GM21717 (cell line): Measurements from ENCODE around the gene DLGAP3.

Source experiments
- ATAC-seq: cut with Tn5 transposase; IDR thresholded peaks from one replicate; pipeline ENCODE4 v1.9.1; 2021; ENCODE audit warnings: mild to moderate bottlenecking, moderate library complexity; ENCODE audit not compliant: unreplicated experiment

DLGAP3 gene

DNA sequence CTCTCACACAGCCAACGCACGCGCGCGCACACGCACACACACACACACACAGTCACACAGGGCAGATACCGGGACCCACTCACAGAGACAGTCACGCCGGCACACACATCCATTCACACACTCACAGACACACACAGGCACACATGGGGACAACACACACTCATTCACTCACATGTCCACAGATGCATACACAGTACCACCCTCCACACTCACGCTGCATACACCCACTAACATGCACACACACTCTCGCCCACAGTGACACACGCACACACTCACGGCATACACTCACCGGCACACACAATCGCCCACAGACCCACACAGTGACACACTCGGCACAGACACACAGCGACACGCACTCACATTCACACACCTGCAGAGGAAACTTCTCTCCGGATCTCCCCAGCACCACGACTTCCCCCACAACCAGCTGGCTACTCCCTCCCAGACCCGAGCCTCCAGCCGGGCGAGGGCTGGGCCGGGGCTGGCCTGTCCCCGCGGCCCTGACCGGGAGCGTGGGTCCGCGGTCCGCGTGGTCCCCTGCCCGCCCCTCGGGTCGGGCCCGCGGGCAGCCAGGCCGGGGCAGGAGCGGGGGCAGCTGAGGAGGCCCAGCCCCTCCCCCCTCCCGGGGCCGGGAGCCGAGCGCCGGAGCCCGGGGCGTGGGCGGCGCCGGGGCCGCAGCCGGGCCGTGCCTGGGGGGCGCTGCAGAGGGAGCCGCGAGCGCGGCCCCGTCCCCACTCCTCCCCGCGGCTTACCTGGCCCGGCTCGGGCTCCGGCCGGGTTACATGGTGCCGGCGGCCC lies 552 bp downstream of the DLGAP3 start:
- no peak for ATAC-seq

DNA sequence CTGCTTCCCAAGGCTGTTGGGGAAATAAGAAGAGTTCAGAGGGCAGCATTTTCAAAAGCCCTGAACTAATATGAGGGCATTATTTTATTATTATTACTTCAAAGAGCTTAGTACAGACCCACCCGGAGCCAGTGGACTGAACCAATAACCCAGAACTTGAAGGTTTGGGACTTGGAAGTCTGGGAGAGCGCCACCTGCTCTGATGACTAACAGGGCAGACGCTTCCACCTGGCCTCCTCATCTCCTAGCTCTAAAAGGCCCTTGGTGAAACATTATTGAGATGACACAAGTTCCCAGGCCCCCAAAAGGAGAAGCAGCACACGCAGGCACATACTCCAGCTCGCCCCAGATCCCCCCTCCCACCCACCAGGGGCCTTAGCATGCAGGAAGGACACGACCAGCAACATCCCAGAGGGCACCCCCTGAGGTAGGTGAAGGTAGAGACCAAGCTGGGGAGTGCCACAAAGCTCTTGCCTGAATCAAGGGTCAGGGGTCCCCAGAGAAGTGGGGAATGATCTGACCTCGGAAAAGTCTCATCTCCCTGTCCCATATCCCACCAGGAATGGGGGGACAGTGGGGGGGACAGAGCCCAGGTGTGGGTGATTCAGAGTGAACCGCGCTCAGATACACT lies 1.3 kb downstream of the DLGAP3 start:
- ATAC-seq = no peak

DNA sequence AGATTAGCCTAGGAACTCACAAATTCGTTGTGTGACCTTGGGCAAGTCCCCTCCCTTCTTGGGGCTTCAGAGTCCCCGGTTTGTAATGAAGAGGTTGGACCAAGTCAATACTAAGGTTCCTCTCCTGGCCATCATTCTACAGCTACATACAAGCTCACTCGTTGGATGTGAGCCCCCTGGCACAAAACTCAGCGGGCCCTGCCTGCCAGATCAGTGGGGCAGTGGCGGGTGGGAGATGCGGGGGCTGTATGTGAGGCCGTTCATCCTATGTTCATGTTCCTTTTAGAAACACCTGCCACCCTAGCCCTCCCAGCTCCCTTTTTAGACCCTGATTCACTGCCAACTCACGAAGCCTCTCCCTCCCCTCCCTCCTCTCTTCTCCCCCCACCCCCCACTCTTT lies 2.1 kb downstream of the DLGAP3 start:
- no peak for ATAC-seq

DNA sequence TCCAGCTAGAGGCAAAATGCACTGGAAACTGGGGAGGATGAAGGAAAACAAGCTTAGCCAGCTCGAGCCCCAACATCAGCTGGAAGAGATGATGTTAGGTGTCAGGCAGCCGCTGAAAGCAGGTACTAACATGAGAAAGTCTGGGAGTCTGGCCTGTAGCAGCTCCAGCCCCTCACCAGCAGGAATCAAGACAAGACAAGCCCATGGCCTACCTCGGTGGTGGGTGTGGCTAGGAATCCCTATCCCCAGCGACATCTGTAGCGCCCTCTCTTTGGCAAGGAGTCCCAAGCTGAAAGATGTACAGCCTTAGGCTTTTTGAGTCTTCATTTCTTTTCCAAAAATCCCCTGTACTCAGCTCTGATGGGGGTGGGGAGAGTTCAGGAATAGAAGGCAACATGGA lies 2.6 kb downstream of the DLGAP3 start:
- ATAC-seq = no peak

DNA sequence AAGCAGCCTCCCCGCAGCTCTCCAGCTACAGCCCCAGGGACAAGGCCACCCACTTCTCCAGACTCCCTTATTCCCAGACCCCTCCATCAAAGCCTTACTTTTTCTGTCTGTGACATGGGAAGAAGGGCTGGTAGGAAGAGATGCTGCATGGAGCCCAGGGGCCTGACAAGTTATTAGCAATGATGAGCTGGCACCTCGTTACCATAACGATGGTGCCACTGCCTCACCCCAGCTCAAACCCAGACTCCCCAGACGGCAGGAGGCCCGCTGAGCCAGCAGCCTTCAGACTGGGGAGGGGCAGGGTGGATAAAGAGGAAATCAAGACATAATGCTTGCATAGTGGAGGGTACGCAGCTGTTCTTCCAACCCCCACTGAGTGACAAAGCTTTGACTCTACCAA lies 3.3 kb downstream of the DLGAP3 start:
- no peak for ATAC-seq

DNA sequence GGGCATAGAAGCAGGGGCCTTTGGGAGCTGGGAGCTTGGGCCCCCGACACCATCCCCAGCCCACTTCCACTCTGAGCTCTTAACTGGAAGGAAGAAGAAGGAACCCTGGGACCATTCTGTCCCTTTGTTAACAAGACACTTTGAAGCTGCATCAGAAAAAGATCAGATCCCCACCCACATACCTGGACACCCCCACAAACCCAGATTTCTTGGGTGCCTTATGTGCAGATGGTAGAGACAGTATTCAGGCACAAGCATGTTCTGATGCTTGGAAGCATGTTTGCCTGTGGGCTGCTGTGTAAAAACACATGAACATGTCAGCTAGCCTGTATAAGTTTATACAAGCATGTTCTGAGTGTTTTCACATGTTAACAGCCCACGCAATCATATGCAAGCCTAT lies 3.7 kb downstream of the DLGAP3 start:
- no peak for ATAC-seq

DNA sequence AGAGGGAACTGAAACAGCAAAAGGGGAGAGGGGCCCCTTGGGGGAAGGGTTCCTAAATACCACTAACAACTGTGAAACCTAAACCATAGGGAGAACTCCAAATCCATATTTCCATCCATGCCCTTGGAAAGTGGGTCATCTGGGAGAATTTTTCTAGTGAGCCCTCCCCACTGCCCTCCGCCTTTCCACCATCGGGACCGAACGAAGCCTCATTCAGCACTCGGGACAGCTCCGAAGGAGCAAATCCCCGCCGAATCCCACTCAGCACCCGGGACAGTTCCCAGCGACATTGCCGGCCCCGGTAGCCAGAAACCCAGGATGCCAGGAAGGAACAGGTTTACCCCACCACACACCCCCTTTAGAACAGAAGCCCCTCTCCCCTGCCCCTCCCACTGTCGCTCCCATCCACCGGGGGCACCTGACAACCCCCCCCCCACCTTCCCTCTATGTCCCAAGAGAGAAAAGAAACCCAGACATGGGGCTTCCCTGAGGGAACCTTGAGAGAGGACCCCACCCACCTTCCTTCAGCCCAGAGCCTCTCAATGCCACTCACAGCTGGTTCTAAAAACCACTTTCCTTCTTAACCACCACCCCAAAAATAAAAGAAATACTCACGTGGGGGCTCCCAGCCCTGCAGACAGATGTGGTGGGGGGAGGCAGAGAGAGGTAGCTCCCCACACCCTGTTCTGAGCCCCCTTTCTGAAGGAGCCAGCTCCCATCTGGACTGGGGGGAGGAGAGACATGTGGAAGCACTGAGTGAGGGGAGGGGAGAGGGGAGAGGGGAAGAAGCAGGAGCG lies 4.5 kb downstream of the DLGAP3 start:
- ATAC-seq = no peak

DNA sequence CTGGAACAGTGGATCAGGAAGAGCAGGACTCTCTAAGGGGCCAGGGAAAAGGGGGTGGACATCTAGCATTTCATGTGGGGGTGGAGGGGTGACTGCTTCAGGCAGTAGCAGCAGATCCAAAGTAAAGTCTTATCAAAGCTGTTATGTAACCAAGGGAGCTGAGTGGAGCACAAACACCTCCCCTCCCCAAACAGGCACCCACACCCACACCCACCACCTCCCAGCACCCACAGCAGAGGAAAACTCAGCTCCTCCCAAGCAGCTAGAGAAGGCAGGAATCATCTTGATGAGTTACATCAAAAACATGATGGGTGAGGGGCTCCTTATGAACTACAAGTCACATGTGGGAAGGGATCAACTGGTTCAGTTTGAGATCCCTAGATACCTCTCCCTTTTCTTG lies 6.0 kb downstream of the DLGAP3 start:
- ATAC-seq = no peak

DNA sequence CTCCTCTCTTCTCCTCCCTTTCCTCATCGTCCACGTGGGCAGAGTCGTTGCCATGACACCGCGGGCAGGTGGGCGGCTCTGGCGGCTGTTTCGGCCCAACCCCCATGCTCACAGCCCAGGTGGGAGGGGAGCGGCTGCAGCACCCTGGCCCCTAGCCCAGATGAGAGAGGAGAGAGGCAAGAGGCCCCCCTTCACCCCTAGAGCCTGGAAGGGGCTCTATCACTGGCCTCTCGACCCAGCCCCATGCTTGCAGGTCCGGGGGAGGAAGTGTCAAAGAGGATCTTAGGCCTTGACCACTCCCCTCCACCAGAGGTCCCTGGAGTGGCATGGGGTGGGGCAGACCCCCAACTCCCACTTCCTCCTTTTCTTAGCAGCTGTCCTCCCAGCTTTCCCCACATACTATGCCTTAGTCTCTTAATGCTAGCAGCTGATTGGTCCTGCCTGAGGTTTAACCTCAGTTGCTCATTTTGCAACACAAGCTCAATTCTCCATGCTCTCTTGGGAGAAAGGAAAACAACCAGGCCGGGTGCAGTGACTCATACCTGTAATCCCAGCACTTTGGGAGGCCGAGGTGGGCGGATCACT lies 10.4 kb downstream of the DLGAP3 start:
- no peak for ATAC-seq

DNA sequence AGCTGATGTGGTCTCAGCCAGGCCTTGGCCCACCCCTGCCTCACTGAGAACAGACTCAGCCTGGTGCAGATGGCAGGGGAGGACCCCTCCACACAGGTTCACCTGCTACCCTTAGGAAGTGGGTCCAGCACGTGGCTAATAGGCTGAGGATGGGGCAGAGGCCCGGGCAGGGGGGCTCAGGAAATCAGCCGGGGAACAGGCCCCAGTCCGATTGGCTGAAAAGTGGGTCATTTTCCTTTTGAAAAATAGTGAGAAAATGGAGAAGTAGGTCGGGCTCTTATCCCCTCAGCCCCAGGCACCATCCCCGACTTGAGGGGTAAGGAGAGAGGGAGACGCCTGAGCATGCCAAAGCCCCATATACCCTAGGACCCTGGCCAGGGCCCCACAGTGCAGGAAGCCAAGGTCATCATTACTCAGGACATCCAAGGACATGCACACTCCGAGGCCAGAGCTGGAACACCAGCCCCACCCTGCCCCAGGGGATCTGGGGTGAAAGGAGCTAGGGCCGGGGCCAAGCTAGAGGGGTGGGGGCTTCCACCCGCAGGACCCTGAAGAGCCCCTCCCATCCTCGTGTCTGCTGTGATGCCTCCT lies 11.0 kb downstream of the DLGAP3 start:
- no peak for ATAC-seq

DNA sequence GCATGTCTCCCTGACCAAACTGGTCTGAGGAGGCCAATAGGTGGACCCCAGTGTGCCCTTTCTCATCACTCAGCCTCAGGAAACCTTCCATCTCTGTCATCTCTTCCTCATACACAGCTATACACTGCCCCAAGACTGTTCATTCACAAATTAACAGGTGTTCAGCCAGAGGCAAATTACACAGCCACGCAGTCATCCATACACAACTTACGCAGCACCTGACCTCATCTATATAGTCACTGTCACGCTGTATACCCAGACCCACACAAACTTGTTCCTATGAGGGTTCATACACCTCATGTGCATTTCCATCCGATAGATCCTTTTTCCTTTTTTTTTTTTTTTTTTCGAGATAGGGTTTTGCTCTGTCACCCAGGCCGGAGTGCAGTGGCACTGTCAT lies 12.4 kb downstream of the DLGAP3 start:
- ATAC-seq = no peak

DNA sequence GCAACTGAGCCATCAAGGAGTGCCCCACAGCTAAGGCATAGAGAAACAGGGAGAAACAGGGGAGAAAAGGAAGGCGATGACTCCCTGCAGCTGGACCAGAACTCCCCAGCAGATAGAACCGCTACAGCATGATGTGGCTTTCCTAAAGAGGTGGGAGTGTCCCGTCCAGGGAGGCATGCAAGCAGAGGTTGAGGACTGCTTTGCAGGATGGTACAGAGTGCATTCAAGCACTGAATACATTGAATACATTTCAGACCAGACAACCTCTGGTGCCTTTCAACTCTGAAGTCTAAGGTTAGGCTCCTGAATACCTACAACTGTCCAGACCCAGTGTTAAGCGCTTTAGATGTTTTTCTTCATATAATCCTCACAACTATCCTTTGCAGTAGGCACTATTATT lies 13.3 kb downstream of the DLGAP3 start:
- ATAC-seq = no peak

DNA sequence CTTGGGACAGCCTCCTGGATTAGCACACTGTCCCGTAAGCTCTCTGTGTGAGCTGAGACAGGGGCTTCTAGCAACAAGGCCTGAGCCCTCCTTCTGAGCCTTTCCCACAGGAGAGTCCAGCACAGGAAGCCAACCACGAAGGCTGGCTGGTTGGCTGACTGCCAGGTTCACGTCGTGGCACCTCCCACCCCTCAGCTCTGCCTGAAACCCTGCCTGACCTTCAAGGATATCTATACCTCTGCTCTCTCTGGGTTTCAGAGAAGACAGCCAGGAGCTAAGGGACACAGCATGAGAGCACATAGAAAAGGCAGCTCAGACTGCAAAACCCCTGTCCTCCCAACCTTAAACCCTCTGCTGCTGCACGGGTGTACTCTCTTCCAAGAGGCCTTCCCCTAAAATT lies 13.9 kb downstream of the DLGAP3 start:
- no peak for ATAC-seq

DNA sequence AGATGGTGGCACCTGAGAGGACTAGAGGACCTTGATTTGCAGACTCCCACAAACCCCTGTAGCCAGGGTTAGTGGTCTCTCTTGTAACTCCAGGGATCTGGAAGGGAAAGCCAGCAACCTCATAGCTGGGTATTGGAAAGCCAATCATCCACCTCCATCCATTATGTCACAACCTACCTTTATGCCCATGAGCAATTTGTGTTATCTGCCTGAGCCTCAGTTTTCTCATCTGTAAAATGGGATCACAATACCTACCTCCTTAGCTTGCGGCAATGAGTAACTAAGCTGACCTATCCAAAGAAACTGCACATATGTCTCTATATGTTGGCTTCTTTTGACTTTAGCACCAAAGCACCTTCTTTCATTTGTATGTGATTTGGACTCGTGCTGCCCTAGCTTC lies 14.5 kb downstream of the DLGAP3 start:
- ATAC-seq = no peak

DNA sequence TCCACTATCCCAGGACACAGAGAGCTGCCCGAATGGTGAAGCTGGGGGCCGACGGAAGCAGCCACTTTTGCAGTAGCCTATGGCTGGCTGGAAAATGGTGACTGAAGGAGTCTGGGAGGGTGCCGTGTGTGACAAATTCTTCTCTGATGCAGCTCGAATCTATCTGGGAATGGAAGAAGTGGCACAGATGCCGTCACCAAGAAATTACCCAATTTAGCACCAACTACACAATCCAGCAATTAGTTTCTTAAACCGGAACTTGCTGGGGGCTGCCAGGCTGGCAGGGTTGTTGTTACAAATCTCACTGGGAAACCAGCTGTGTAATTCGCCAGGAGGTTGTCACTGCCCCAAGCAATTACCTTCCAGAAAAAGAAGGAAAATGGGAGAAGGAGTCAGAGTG lies 18.0 kb downstream of the DLGAP3 start:
- no peak for ATAC-seq

DNA sequence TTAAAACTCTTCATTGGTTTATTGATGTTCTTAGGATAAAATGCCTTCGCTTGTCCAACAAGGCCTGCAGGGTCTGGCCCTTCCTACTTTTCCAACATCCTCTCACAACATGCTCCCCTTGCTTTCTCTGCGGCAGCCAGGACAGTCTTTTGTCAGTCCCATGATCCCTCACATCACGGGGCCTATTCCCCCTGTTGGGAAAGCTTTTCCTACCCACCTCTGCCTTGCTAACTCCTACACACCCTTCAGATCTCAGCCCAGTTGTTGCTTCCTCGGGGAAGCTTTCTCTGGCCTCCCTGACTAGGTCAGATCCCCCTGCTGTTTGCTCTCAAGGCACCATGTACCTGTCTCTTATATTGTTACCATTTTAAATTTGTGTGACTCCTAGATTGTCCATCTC lies 19.0 kb downstream of the DLGAP3 start:
- no peak for ATAC-seq

DNA sequence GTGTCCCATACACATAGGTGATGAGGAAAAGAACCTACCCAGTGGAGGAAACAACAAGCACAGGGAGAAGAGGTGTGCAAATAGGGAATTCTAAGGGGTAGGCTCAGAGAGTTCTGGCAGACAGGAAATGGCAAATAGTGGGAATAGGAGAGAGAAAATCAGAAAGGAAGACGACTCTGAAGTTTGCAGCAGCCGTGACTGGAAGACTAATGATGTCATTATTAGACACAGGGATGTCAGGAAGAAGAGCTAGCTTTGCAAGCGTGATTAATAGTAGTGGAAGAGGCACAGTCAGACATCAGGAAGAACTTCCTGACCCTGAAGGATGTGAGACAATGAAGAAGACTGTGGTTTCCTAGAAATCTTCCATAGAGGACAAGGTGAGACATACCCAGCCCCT lies 21.1 kb downstream of the DLGAP3 start:
- no peak for ATAC-seq

DNA sequence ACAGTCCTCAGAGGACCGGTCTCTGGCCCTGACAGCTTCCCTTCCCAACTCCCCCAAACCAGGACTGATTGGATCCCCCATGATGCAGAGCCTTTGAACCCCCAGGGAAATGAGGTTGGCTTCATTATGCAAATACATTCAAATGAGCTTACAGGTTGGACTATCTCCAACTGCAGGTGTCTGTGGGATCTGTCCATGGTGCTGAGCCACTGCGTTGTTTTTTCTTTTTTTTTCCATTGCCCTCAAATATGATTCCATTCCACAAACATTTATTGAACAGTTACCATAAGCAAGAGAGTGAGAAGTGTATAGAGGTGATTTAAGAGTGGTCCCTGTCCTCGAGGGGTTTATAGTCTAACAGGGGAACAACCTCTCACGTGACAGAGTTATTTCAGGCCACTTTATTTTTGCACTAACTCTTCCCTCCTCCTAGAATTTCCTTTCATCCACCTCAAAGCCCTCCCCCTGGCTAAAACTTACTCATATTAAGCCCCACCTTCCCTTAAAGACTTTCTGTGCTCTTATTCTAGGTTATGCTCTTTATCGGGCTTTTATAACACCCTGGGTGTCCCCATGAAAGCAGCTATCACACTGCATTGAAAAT lies 21.9 kb downstream of the DLGAP3 start:
- no peak for ATAC-seq

DNA sequence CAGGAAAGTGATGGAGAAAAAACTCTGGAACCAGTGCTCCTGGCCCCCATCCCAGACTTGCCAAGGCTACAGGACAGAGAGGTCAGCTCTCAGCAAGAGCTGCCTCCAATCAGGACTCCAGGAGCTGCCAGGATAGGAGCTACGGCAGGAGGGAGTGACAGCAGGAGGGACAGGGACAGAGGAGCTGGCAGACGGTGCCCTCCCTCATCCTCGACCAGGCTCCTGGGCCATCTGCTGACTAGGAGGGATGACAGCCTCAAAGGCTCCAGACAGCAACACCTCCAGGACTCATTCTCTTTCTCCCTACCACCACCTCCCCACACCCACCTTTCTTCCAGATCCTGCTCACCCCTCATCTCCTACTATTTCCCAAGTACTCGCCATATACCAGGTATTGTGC lies 22.7 kb downstream of the DLGAP3 start:
- ATAC-seq = no peak

DNA sequence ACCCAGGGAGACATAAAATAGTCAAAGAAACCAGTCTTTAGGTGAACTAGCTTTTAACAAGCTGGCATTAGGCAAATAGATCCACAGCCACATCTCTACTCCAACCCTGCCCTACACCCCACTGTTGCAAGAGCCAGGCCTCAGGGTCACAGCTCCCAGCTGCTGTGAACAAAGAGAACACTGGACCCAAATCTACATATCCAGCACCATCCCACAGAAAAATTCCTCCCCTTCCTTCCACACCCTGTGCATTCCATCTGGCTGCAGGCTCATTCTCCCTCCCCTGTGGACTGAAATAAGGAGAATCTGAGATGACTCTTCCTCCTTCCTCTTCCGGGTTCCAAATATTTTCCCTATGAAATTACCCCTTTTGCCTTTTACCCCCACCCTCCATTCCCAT lies 23.2 kb downstream of the DLGAP3 start:
- ATAC-seq = no peak

DNA sequence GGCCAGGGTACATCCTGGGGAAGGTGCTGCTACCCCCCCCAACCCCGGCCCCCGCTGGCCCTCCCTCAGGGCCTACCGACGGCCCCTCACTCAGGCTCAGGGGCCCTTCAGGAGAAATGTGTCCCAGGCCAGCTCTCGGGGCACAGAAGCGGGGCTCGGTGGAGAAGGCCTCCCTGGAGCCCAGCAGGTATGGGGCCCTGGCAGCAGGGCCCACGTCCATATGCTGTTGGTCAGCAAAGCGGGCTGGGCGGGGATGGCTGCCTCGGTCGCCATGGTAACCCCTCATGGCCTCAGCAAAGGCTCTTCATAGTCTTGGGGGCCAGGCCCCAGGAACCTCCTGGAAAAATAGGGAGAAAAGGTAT lies 24.4 kb downstream of the DLGAP3 start:
- no peak for ATAC-seq
